CD4-positive, alpha-beta T cell treated with Interleukin-4 for 1 hour (primary cell): Measurements from ENCODE around the gene DUS3L.
"Not testable (repeated sequence)": the region's sequence is repeated elsewhere in the genome, so short reads cannot be mapped to it uniquely, and the experiment has no call there.

Experiments
- DNase-seq, 2 donors: peaks; one replicate each; pipeline ENCODE4 v3.0.0-alpha.2; 2020 to 2022

The DUS3L gene

GRCh38 chr19:5799247-5800241 lies 8.6 kb upstream of the DUS3L start:
- DNase-seq = no peak

GRCh38 chr19:5798244-5798643 lies 7.3 kb upstream of the DUS3L start:
- DNase-seq = no peak

- no peak for DNase-seq
Observed at GRCh38 chr19:5795382-5795919, 4.5 kb upstream of the DUS3L start.

- DNase-seq = no peak
Observed at GRCh38 chr19:5793188-5793587, 2.2 kb upstream of the DUS3L start.

- no peak for DNase-seq
Observed at GRCh38 chr19:5792224-5792623, 1.3 kb upstream of the DUS3L start.

GRCh38 chr19:5789886-5790558 lies 941 bp downstream of the DUS3L start:
- DNase-seq = no peak

GRCh38 chr19:5789351-5789761 lies 1.6 kb downstream of the DUS3L start:
- DNase-seq = no peak

GRCh38 chr19:5788422-5788821 lies 2.5 kb downstream of the DUS3L start:
- DNase-seq = no peak

- DNase-seq = no peak
Observed at GRCh38 chr19:5787409-5788182, 3.4 kb downstream of the DUS3L start.

- DNase-seq = no peak
Observed at GRCh38 chr19:5786593-5787408, 4.2 kb downstream of the DUS3L start.

- DNase-seq = no peak
Observed at GRCh38 chr19:5785423-5785822, 5.5 kb downstream of the DUS3L start.

GRCh38 chr19:5784581-5785147 lies 6.3 kb downstream of the DUS3L start, which contains the start of gene PRR22:
PRR22 (minus strand) TSS chr19:5784746; CDS start chr19:5784660, 86 bp downstream.
- no peak for DNase-seq

GRCh38 chr19:5782945-5783919 lies 7.7 kb downstream of the DUS3L start:
- DNase-seq = no peak

GRCh38 chr19:5782322-5782721 lies 8.6 kb downstream of the DUS3L start:
- no peak for DNase-seq

GRCh38 chr19:5780916-5781315 lies 10.0 kb downstream of the DUS3L start:
- not testable (repeated sequence) for DNase-seq

- no peak for DNase-seq
Observed at GRCh38 chr19:5778402-5778801, 12.6 kb downstream of the DUS3L start.

- DNase-seq = no peak
Observed at GRCh38 chr19:5775668-5776309, 15.2 kb downstream of the DUS3L start.

- no peak for DNase-seq
Observed at GRCh38 chr19:5774921-5775320, 16.0 kb downstream of the DUS3L start.

GRCh38 chr19:5773276-5773675 lies 17.7 kb downstream of the DUS3L start:
- no peak for DNase-seq

GRCh38 chr19:5772416-5772815 lies 18.5 kb downstream of the DUS3L start:
- no peak for DNase-seq
